Keratinocyte (primary cell): ENCODE results near the gene CFH. TPM values are rescaled to one million over a fixed set of nuclear protein-coding genes. Genes with fewer than 3 reads are reported as not detected.

Experiments used
- DNase-seq: peaks from one replicate; pipeline ENCODE4 v3.0.0-alpha.2; 2011; ENCODE audit warnings: low read depth, missing footprints, low spot score
- FAIRE-seq: peaks from 2 replicates; lab custom pipeline; 2011; peaks lifted over from hg19 to GRCh38; lab: Jason Lieb, UNC
- H2AFZ ChIP-seq: 2 replicates; pipeline ENCODE4 v1.6.0; 2012; ENCODE audit warnings: low read length, control low read depth, inconsistent platforms; ENCODE audit not compliant: control insufficient read depth
- H3K27ac ChIP-seq: 2 replicates; pipeline ENCODE4 v1.5.1; 2011; ENCODE audit warnings: low read length; ENCODE audit not compliant: control insufficient read depth, insufficient read depth
- H3K27me3 ChIP-seq: 3 replicates; pipeline ENCODE4 v1.6.0; 2011; ENCODE audit warnings: low read length; ENCODE audit not compliant: control insufficient read depth, insufficient read depth; ENCODE audit errors: extremely low read depth
- H3K36me3 ChIP-seq, 2 experiments: 2 replicates in 1 of 2; 3 replicates in 1 of 2; pipeline ENCODE4 v1.5.1; 2011; ENCODE audit warnings: low read length in 2 of 2, mild to moderate bottlenecking in 1 of 2; ENCODE audit not compliant: control insufficient read depth in 2 of 2, insufficient read depth in 2 of 2; ENCODE audit errors: extremely low read depth in 1 of 2
- H3K4me1 ChIP-seq: 3 replicates; pipeline ENCODE4 v1.5.1; 2011; ENCODE audit warnings: low read length; ENCODE audit not compliant: control insufficient read depth, insufficient read depth; ENCODE audit errors: extremely low read depth
- H3K4me2 ChIP-seq: 3 replicates; pipeline ENCODE4 v1.6.0; 2011; ENCODE audit warnings: low read depth, low read length; ENCODE audit not compliant: control insufficient read depth, insufficient read depth; ENCODE audit errors: extremely low read depth
- H3K4me3 ChIP-seq, 3 experiments: fragments of 200-600 bp in 1 of 3; sonication (generic) in 1 of 3; 2 replicates in 2 of 3; 3 replicates in 1 of 3; pipeline ENCODE4 v1.5.1; 2011 to 2016; ENCODE audit warnings: low read length in 3 of 3, mild to moderate bottlenecking in 3 of 3, control low read depth in 2 of 3, inconsistent platforms in 1 of 3, low read depth in 1 of 3, mixed read lengths in 1 of 3, mixed run types in 1 of 3, moderate library complexity in 1 of 3; ENCODE audit not compliant: control insufficient read depth in 2 of 3, insufficient read depth in 2 of 3; ENCODE audit errors: extremely low read depth in 1 of 3
- H3K79me2 ChIP-seq: 2 replicates; pipeline ENCODE4 v1.6.0; 2012; ENCODE audit warnings: low read length; ENCODE audit not compliant: control insufficient read depth, insufficient read depth
- H3K9ac ChIP-seq: 3 replicates; pipeline ENCODE4 v1.6.0; 2011; ENCODE audit warnings: low read length; ENCODE audit not compliant: control insufficient read depth, insufficient read depth; ENCODE audit errors: extremely low read depth
- H3K9me1 ChIP-seq: 3 replicates; pipeline ENCODE4 v1.6.0; 2011; ENCODE audit warnings: low read length; ENCODE audit not compliant: control insufficient read depth, insufficient read depth; ENCODE audit errors: extremely low read depth
- H3K9me3 ChIP-seq: 2 replicates; pipeline ENCODE4 v1.5.1; 2012; ENCODE audit warnings: low read depth, low read length; ENCODE audit not compliant: control insufficient read depth
- H4K20me1 ChIP-seq: 3 replicates; pipeline ENCODE4 v1.6.0; 2011; ENCODE audit warnings: low read length; ENCODE audit not compliant: control insufficient read depth, insufficient read depth; ENCODE audit errors: extremely low read depth
- EZH2 ChIP-seq: IDR thresholded peaks from one replicate; pipeline ENCODE4 v1.6.1; 2012; ENCODE audit warnings: inconsistent platforms, mild to moderate bottlenecking, low read length, moderate library complexity
- dilution Hi-C: fragments of 300-500 bp; cut with MboI; formaldehyde crosslinking; loops from one replicate; pipeline ENCODE4 v1.7.0; 2020; ENCODE audit warnings: low sequenced_read_pairs; ENCODE audit not compliant: extremely low pct_ligation_motif_present
- polyA plus RNA-seq, 5 experiments: library from polyadenylated mRNA; depleted of rRNA in 3 of 5; stranded (reverse) in 3 of 5; stranded (forward) in 1 of 5; unstranded in 1 of 5; fragments of >200 nt; gene quantifications; 1 replicate in 1 of 5; 2 replicates in 3 of 5; 3 replicates in 1 of 5; pipeline versions ENCODE4 v1.2.1 to v1.2.3, GENCODE V29; 2011 to 2012; ENCODE audit warnings: missing spikeins in 2 of 5, low read depth in 1 of 5, low replicate concordance in 1 of 5
- TF ChIP-seq, protein P1 (sequence below), 3 experiments: IDR thresholded peaks in 1 of 3; conservative IDR thresholded peaks in 1 of 3; optimal IDR thresholded peaks in 1 of 3; 2 replicates in 2 of 3; 3 replicates in 1 of 3; pipeline versions ENCODE3 to v1.5.1; 2011; ENCODE audit warnings: low read length in 3 of 3, mild to moderate bottlenecking in 3 of 3, moderate library complexity in 2 of 3, control low read depth in 1 of 3, inconsistent platforms in 1 of 3; ENCODE audit not compliant: insufficient read depth in 2 of 3; ENCODE audit errors: extremely low read depth in 1 of 3

Gene CFH
- polyA plus RNA-seq, 1 donor (not counting 4 experiments of a cell fraction or from before 2014, with no cell fraction given) = 3.7 TPM

DNA sequence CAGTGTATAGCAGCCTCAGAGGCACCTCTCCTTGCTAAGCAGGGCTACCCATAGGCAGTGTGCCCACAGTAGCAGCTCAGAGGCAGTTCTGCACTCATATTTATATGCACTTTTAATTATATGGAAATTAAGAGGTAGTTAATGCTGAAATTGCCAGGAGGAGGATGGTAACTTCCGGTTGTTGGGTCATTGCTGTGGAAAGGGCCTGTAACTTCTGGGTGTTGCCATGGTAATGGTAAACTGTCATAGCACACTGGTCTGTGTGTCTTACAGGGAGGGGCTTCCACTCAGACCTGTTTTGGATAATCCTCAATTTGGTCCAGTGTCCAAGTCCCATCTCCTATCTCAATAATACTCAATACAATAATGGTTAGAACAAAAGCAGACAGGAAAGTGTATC is 7.6 kb downstream of the CFH start:
- Histone ChIP-seq H3K9me1 (no peaks in the 10 kb centered on the region), H3K4me3 (no peak overlapping the region), H3K4me1 (no peaks in the 10 kb centered on the region), H3K9me3 (no peaks in the 10 kb centered on the region), H3K27me3 (no peaks in the 10 kb centered on the region), H3K79me2 (no peaks in the 10 kb centered on the region), H3K9ac (no peak overlapping the region), H3K27ac (no peak overlapping the region), H3K4me2 (no peak overlapping the region), H4K20me1 (no peaks in the 10 kb centered on the region), H2AFZ (no peak overlapping the region), H3K36me3 (no peaks in the 10 kb centered on the region)
- FAIRE-seq = no peak
- TF ChIP-seq, protein P1, sequence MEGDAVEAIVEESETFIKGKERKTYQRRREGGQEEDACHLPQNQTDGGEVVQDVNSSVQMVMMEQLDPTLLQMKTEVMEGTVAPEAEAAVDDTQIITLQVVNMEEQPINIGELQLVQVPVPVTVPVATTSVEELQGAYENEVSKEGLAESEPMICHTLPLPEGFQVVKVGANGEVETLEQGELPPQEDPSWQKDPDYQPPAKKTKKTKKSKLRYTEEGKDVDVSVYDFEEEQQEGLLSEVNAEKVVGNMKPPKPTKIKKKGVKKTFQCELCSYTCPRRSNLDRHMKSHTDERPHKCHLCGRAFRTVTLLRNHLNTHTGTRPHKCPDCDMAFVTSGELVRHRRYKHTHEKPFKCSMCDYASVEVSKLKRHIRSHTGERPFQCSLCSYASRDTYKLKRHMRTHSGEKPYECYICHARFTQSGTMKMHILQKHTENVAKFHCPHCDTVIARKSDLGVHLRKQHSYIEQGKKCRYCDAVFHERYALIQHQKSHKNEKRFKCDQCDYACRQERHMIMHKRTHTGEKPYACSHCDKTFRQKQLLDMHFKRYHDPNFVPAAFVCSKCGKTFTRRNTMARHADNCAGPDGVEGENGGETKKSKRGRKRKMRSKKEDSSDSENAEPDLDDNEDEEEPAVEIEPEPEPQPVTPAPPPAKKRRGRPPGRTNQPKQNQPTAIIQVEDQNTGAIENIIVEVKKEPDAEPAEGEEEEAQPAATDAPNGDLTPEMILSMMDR (optimal IDR thresholded peaks at IDR 0.05 in 1 of 3, IDR thresholded peaks at IDR 0.05 in 1 of 3, conservative IDR thresholded peaks at IDR 0.05 in 1 of 3; ENCODE audit: extremely low read depth in 1 of 3, insufficient read depth in 2 of 3, low read length in 3 of 3) = no peak
- TF ChIP-seq EZH2 = no peak
- DNase-seq = no peak
- dilution Hi-C loops = loop anchor here (25.0 kb wide), 1 partner anchor 322 kb away; no protein-coding TSS in a partner anchor

DNA sequence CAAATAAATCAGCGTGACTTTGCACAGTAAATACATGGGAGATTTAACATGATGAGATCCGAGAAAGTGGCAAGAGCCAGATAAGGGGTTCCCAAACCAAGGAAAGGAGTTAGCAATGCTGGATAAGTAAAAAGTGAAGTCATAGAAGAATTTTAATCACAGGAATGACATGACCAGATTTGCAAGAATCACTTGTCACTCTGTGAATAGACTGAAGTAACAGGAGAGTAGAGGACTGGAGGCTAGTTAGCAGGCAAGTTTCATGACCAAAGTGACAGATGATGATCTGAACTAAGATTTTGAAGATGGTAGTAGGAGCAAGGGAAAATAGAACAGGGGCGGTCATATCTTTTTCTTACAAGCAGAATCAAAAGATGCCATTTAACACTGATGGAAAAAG is 8.4 kb downstream of the CFH start:
- DNase-seq (no peak), FAIRE-seq (no peak)
- Histone ChIP-seq H3K27ac (no peak overlapping the region), H3K4me2 (no peak overlapping the region), H3K79me2 (no peaks in the 10 kb centered on the region), H3K9me1 (no peaks in the 10 kb centered on the region), H2AFZ (no peak overlapping the region), H4K20me1 (no peaks in the 10 kb centered on the region), H3K4me1 (no peaks in the 10 kb centered on the region), H3K9me3 (no peaks in the 10 kb centered on the region), H3K9ac (no peak overlapping the region), H3K36me3 (no peaks in the 10 kb centered on the region), H3K27me3 (no peaks in the 10 kb centered on the region), H3K4me3 (no peak overlapping the region)
- dilution Hi-C loops = loop anchor here (25.0 kb wide), 1 partner anchor 323 kb away; no protein-coding TSS in a partner anchor
- TF ChIP-seq, protein P1 (optimal IDR thresholded peaks at IDR 0.05 in 1 of 3, IDR thresholded peaks at IDR 0.05 in 1 of 3, conservative IDR thresholded peaks at IDR 0.05 in 1 of 3; ENCODE audit: extremely low read depth in 1 of 3, insufficient read depth in 2 of 3, low read length in 3 of 3) = no peak
- no peak for TF ChIP-seq EZH2
